Skeletal muscle satellite cell (primary cell): ENCODE measurements around the gene DHH. TPM values are rescaled to one million over a fixed set of nuclear protein-coding genes. Genes with fewer than 3 reads are reported as not detected.

Experiments
- small RNA-seq: library from RNA; depleted of rRNA; stranded (forward); fragments of <200 nt; gene quantifications from one replicate; pipeline ENCODE3, GENCODE V24; 2012

The DHH gene

Small RNA genes lying within 50 kb of the gene (small RNA-seq; reads per million reads assigned to genes)
- not detected for gene RF00019
